ENCODE data around the gene KLHL41. TPM values are rescaled to one million over a fixed set of nuclear protein-coding genes. Genes with fewer than 3 reads are reported as not detected.
"Not testable (repeated sequence)": the region's sequence is repeated elsewhere in the genome, so short reads cannot be mapped to it uniquely, and the experiment has no call there.

Gene KLHL41
- total RNA-seq, 1 experiment from 2014 or later, result 0.21 TPM

DNA sequence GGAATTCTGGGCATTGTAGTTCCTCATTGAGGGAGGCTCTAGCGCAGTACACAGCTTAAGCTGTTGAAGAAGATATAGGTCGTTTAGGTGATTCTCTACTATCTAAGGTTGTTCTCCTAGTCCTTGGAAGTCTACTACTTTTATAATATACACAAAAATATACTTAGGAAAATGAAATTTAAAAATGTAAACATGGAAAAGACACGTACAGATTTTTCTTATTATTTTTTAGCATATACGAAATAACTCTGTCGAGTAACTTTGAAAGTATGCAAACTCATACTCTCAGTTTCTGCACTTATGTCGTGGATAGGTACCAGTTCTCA lies 64.4 kb downstream of the KLHL41 start:
- H3K27ac Mint-ChIP-seq (ENCODE audit: unreplicated experiment), result peak overlapping the region; percentile 94
- peaks cover 17% of the 10 kb centered on the region for H3K36me3 Mint-ChIP-seq (ENCODE audit: insufficient read depth, unreplicated experiment)
- TF ChIP-seq, protein P1, sequence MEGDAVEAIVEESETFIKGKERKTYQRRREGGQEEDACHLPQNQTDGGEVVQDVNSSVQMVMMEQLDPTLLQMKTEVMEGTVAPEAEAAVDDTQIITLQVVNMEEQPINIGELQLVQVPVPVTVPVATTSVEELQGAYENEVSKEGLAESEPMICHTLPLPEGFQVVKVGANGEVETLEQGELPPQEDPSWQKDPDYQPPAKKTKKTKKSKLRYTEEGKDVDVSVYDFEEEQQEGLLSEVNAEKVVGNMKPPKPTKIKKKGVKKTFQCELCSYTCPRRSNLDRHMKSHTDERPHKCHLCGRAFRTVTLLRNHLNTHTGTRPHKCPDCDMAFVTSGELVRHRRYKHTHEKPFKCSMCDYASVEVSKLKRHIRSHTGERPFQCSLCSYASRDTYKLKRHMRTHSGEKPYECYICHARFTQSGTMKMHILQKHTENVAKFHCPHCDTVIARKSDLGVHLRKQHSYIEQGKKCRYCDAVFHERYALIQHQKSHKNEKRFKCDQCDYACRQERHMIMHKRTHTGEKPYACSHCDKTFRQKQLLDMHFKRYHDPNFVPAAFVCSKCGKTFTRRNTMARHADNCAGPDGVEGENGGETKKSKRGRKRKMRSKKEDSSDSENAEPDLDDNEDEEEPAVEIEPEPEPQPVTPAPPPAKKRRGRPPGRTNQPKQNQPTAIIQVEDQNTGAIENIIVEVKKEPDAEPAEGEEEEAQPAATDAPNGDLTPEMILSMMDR (IDR thresholded peaks at IDR 0.05; ENCODE audit: unreplicated experiment), result no peak
- intact Hi-C loops (cut with micrococcal nuclease; ENCODE audit: unreplicated experiment), result no loop called here
- BruUV-seq (replicated peaks), result no TSS peak
- no peaks in the 10 kb centered on the region for H3K4me1 Mint-ChIP-seq (ENCODE audit: low read depth, unreplicated experiment)
- no peaks in the 10 kb centered on the region for H3K9me3 Mint-ChIP-seq (ENCODE audit: low read depth, unreplicated experiment)
- H3K4me3 Mint-ChIP-seq (ENCODE audit: low read depth, unreplicated experiment), result peak overlapping the region; percentile 97
- no peak for DNase-seq
- no peaks in the 10 kb centered on the region for H3K27me3 Mint-ChIP-seq (ENCODE audit: unreplicated experiment)
- CTCF ChIA-PET, result interaction anchor here (1.1 kb wide), 1 partner anchor 11 kb away, joined by 4 read pairs; no protein-coding TSS in a partner anchor

DNA sequence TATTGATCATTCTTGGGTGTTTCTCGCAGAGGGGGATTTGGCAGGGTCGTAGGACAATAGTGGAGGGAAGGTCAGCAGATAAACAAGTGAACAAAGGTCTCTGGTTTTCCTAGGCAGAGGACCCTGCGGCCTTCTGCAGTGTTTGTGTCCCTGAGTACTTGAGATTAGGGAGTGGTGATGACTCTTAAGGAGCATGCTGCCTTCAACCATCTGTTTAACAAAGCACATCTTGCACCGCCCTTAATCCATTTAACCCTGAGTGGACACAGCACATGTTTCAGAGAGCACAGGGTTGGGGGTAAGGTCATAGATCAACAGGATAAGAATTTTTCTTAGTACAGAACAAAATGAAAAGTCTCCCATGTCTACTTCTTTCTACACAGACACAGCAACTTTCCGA lies 65.0 kb downstream of the KLHL41 start:
- DNase-seq; BruUV-seq (replicated peaks); H3K27me3 Mint-ChIP-seq (ENCODE audit: unreplicated experiment); H3K4me1 Mint-ChIP-seq (ENCODE audit: low read depth, unreplicated experiment); intact Hi-C loops (cut with micrococcal nuclease; ENCODE audit: unreplicated experiment); CTCF ChIA-PET; H3K9me3 Mint-ChIP-seq (ENCODE audit: low read depth, unreplicated experiment); H3K27ac Mint-ChIP-seq (ENCODE audit: unreplicated experiment); H3K4me3 Mint-ChIP-seq (ENCODE audit: low read depth, unreplicated experiment): not testable (repeated sequence)
- peaks cover 17% of the 10 kb centered on the region for H3K36me3 Mint-ChIP-seq (ENCODE audit: insufficient read depth, unreplicated experiment)

DNA sequence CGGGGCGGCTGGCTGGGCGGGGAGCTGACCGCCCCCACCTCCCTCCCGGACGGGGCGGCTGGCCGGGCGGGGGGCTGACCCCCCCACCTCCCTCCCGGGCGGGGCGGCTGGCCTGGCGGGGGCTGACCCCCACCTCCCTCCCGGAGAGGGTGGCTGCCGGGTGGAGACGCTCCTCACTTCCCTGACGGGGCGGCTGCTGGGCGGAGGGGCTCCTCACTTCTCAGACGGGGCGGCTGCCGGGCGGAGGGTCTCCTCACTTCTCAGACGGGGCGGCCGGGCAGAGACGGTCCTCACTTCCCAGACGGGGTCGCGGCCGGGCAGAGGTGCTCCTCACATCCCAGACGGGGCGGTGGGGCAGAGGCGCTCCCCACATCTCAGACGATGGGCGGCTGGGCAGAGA lies 65.8 kb downstream of the KLHL41 start:
- H3K36me3 Mint-ChIP-seq (ENCODE audit: insufficient read depth, unreplicated experiment), result peaks cover 17% of the 10 kb centered on the region
- H3K9me3 Mint-ChIP-seq (ENCODE audit: low read depth, unreplicated experiment); H3K4me3 Mint-ChIP-seq (ENCODE audit: low read depth, unreplicated experiment); BruUV-seq (replicated peaks); H3K27ac Mint-ChIP-seq (ENCODE audit: unreplicated experiment); DNase-seq; H3K4me1 Mint-ChIP-seq (ENCODE audit: low read depth, unreplicated experiment); CTCF ChIA-PET; H3K27me3 Mint-ChIP-seq (ENCODE audit: unreplicated experiment); intact Hi-C loops (cut with micrococcal nuclease; ENCODE audit: unreplicated experiment): not testable (repeated sequence)

Other genes starting within 250 kb of the KLHL41 start
- gene LRP2, start 147.2 kb upstream of the KLHL41 start, total RNA-seq (2022), result 0.49 and 0.66 TPM in 2 replicates
- gene BBS5, start 30.2 kb upstream of the KLHL41 start, total RNA-seq (2022), result 3.3 and 3.9 TPM in 2 replicates
- gene FASTKD1, start 64.2 kb downstream of the KLHL41 start, total RNA-seq (2022), result 26.0 and 27.0 TPM in 2 replicates
- 55.4 and 58.3 TPM in 2 replicates for gene PPIG, start 74.6 kb downstream of the KLHL41 start, total RNA-seq (2022)
- gene CFAP210, start 184.7 kb downstream of the KLHL41 start, total RNA-seq (2022), result 0.17 TPM in 1 of 2 replicates, not detected in the other
- gene PHOSPHO2, start 184.8 kb downstream of the KLHL41 start, total RNA-seq (2022), result 9.9 and 12.7 TPM in 2 replicates
- 40.4 and 49.5 TPM in 2 replicates for gene KLHL23, start 224.1 kb downstream of the KLHL41 start, total RNA-seq (2022)

Measured in Calu3 (cell line).